ENCODE data around the gene EOMES. TPM values are rescaled to one million over a fixed set of nuclear protein-coding genes. Genes with fewer than 3 reads are reported as not detected.
"Not testable (repeated sequence)": the region's sequence is repeated elsewhere in the genome, so short reads cannot be mapped to it uniquely, and the experiment has no call there.

The EOMES gene
- under 1 TPM in 3 of 4 donors, not detected in 1; 0.07 to 0.15 (median 0.09) TPM for total RNA-seq
- polyA plus RNA-seq = under 1 TPM in 2 of 3 donors, not detected in 1; 0.01 to 0.03 TPM
- long read RNA-seq, donor 1, partial matches to known transcripts = 0 of 1 reads
- long read RNA-seq, donor 1, other reads (novel, unspliced or antisense) = 0 of 1 reads
- long read RNA-seq, donor 2 = 0 reads

DNA sequence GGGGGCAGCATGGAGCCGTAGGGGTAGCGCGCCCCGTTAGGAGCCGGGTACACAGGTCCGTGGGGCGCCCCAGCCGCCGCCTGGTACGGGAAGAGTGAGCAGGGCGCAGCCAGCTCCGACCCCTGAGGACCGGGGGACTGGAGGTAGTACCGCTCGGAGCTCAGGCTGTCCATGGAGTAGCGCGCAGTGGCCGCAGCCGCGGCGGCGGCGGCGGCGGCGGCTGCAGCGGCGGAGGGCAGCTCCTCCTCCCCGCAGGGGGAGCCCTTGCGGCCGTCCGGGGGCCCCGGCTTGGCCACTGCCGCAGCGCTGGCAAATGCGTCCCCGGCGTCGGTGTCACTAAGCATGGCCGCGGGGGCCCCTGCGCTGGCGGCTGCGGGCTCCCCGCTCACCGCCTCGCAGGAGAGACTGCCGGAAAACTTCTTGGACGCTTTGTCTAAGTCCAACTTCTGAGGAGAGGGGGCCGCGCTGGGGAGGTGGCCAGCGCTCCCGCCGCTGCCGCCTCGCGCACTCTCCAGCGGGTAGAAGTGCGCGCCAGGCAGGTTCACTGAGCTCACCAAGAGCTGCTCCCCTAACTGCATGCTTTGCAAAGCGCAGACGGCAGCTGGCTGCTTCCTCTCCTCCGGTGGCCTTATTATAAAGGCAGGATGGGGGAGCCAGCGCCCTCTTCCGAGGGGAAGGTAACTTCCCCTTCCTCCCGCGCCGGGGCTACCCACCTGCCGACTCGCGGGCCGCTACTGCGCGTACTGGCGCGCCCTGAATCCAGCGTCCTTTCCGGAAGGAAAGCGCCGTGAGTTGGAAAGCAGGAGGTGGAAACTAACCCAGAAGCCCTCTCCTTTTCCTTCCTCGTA is at the start of gene EOMES:
EOMES (minus strand) TSS at position 607 of the 848 bp plus-strand sequence; CDS start at position 578, 29 bp downstream.
- DNase-seq (peak; percentile 23 to 60), ATAC-seq (peak; percentile 61 to 78 (median 70))
- Histone ChIP-seq H3K4me1 (peaks cover 19% of the 10 kb centered on the region), H3K27me3 (ENCODE audit: insufficient read depth in 3 of 3, low read length in 2 of 3) (peaks cover 12 to 100% (median 41%) of the 10 kb centered on the region in 3 donors), H3K36me3 (ENCODE audit: insufficient read depth in 1 of 2, low read depth in 1 of 2) (no peaks in the 10 kb centered on the region), H3K4me3 (peak within 1 kb of the TSS; percentile 70), H3K9me3 (no peaks in the 10 kb centered on the region), H3K27ac (no peak within 1 kb of the TSS)
- 0 to 1% (median 0%) methylated on average over 52 to 81 of the region's 81 CpGs for WGBS, 3 donors
- TF ChIP-seq, protein P1, sequence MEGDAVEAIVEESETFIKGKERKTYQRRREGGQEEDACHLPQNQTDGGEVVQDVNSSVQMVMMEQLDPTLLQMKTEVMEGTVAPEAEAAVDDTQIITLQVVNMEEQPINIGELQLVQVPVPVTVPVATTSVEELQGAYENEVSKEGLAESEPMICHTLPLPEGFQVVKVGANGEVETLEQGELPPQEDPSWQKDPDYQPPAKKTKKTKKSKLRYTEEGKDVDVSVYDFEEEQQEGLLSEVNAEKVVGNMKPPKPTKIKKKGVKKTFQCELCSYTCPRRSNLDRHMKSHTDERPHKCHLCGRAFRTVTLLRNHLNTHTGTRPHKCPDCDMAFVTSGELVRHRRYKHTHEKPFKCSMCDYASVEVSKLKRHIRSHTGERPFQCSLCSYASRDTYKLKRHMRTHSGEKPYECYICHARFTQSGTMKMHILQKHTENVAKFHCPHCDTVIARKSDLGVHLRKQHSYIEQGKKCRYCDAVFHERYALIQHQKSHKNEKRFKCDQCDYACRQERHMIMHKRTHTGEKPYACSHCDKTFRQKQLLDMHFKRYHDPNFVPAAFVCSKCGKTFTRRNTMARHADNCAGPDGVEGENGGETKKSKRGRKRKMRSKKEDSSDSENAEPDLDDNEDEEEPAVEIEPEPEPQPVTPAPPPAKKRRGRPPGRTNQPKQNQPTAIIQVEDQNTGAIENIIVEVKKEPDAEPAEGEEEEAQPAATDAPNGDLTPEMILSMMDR (IDR thresholded peaks at IDR 0.05) = no peak
- intact Hi-C loops (cut with DNase I) = no loop called here

DNA sequence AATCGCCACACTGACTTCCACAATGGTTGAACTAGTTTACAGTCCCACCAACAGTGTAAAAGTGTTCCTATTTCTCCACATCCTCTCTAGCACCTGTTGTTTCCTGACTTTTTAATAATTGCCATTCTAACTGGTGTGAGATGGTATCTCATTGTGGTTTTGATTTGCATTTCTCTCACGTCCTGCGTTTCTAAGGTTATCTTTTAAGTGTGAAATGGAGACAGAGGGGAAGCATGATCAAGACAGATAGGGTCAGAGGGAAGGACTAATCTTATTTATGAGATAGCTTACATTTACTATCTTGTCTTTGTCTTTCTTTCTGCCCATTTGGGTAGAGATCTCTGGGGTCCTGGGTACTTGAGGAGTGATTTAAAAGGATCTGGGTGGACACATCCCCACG is 48.3 kb upstream of the EOMES start:
- 39 to 62% (median 52%) methylated on average over 3 of the region's 4 CpGs for WGBS, 3 donors
- H3K36me3 ChIP-seq (ENCODE audit: insufficient read depth in 1 of 2, low read depth in 1 of 2); H3K9me3 ChIP-seq; H3K27me3 ChIP-seq (ENCODE audit: insufficient read depth in 3 of 3, low read length in 2 of 3); DNase-seq; intact Hi-C loops (cut with DNase I); ATAC-seq; H3K4me3 ChIP-seq; H3K4me1 ChIP-seq; H3K27ac ChIP-seq: not testable (repeated sequence)

DNA sequence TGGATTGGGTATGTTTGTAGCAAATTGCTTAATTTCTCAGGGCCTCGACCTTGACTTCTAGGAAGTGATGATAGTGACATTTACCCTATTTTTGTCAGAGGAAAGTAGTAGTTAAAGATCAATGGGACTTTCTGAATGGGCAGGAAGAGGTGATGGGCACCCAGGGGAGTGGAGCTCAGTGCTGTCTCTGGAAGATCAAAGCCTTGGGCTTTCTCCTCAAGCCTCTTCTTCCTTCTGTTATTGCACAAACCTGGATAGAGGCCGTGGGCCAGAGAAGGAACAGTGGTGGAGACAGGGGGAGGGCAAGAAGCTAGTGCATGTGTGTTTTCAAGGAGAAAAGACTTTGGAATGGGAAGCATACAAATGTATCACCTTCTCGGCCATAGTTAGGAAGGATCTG is 44.9 kb upstream of the EOMES start:
- intact Hi-C loops (cut with DNase I) = no loop called here
- DNase-seq (no peak), ATAC-seq (no peak)
- no peak overlapping the region for H3K4me3 ChIP-seq
- 24 to 34% (median 30%) methylated on average over 3 of the region's 3 CpGs for WGBS, 3 donors
- TF ChIP-seq, protein P1 (IDR thresholded peaks at IDR 0.05) = no peak
- H3K27me3 ChIP-seq (ENCODE audit: insufficient read depth in 3 of 3, low read length in 2 of 3) = no peaks in the 10 kb centered on the region
- H3K27ac ChIP-seq = no peak overlapping the region
- no peaks in the 10 kb centered on the region for H3K4me1 ChIP-seq
- H3K9me3 ChIP-seq = no peaks in the 10 kb centered on the region
- no peaks in the 10 kb centered on the region for H3K36me3 ChIP-seq (ENCODE audit: insufficient read depth in 1 of 2, low read depth in 1 of 2)

DNA sequence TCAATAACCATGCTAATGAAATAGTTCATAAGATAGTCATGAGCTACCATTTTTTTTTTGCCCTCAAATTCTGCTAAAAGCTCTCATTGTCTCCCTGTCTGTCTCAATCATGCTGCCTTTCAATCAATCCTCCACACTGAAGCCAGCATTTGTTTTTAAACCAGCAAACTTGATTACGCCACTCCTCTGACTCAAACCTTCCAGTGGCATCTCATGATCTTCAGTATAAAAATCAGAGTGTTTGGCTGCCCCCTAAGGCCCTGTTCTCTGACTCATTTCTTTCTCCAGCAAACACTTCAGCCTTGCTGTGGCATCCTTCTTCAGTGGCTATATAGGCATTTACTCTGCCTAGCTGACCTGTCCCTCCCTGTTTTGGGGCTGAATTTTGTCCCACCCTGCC is 36.0 kb upstream of the EOMES start:
- Histone ChIP-seq H3K9me3 (no peaks in the 10 kb centered on the region), H3K27ac (no peak overlapping the region), H3K4me1 (no peaks in the 10 kb centered on the region), H3K27me3 (ENCODE audit: insufficient read depth in 3 of 3, low read length in 2 of 3) (peaks cover 0 to 3% (median 0%) of the 10 kb centered on the region in 3 donors), H3K4me3 (no peak overlapping the region), H3K36me3 (ENCODE audit: insufficient read depth in 1 of 2, low read depth in 1 of 2) (no peaks in the 10 kb centered on the region)
- DNase-seq = no peak
- WGBS, 3 donors = 64 to 81% (median 76%) methylated on average over 1 of the region's 1 CpG
- intact Hi-C loops (cut with DNase I) = no loop called here
- TF ChIP-seq, protein P1 (IDR thresholded peaks at IDR 0.05) = no peak
- ATAC-seq = no peak

DNA sequence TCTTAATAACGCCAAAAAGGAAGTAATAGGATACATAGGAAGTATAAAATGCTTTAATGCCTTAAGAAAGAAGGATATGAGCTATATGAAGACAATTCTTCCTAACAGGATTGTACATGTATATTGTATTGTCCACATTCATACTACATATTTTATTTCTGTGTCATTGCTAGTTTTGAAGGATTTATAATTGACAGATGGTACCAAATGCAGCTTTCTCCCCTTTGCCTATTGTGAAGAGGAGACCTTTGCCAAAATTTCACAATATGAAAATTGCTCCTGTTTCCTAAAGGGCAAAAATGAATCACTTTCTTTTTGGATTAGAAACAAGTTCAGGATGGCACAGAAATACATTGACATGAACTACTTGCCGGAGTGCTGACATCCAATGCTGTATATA is 34.8 kb upstream of the EOMES start:
- TF ChIP-seq, protein P1 (IDR thresholded peaks at IDR 0.05) = no peak
- Histone ChIP-seq H3K4me3 (no peak overlapping the region), H3K27me3 (ENCODE audit: insufficient read depth in 3 of 3, low read length in 2 of 3) (peaks cover 0 to 3% (median 0%) of the 10 kb centered on the region in 3 donors), H3K9me3 (no peaks in the 10 kb centered on the region), H3K4me1 (no peaks in the 10 kb centered on the region), H3K27ac (no peak overlapping the region), H3K36me3 (ENCODE audit: insufficient read depth in 1 of 2, low read depth in 1 of 2) (no peaks in the 10 kb centered on the region)
- 62 to 65% (median 63%) methylated on average over 2 of the region's 2 CpGs for WGBS, 3 donors
- intact Hi-C loops (cut with DNase I) = no loop called here
- ATAC-seq (no peak), DNase-seq (no peak)
